HEK293 (cell line): ENCODE measurements around the gene BTBD2.

Source experiments
- CTCF ChIA-PET: fragments of 350-600 bp; formaldehyde crosslinking; extraction: SDS; loops from one replicate; lab custom pipeline; 2021; ENCODE audit warnings: antibody characterized with exemption; lab: Yijun Ruan, JAX
- POLR2A ChIA-PET: fragments of 300-600 bp; formaldehyde crosslinking; extraction: SDS; loops from one replicate; lab custom pipeline; 2020; ENCODE audit warnings: antibody characterized with exemption, inconsistent platforms; lab: Yijun Ruan, JAX
- H3K27ac ChIP-seq: fragments of 200-500 bp; sonication (Bioruptor generic); 2 replicates; pipeline ENCODE4 v1.5.1; 2014; ENCODE audit warnings: low read depth, low read length, control low read depth, inconsistent platforms; ENCODE audit errors: extremely low read depth
- H3K36me3 ChIP-seq, 2 experiments: fragments of 200-500 bp in 1 of 2; sonication (Bioruptor generic) in 1 of 2; 1 replicate in 1 of 2; 2 replicates in 1 of 2; pipeline ENCODE4 v1.5.1; 2014 to 2017; ENCODE audit warnings: inconsistent platforms in 2 of 2, low read length in 2 of 2; ENCODE audit not compliant: control insufficient read depth in 2 of 2, insufficient read depth in 1 of 2
- H3K4me1 ChIP-seq: fragments of 200-500 bp; sonication (Bioruptor generic); 2 replicates; pipeline ENCODE4 v1.5.1; 2014; ENCODE audit warnings: mild to moderate bottlenecking, low read length, inconsistent platforms; ENCODE audit not compliant: control insufficient read depth, insufficient read depth
- H3K4me3 ChIP-seq: 2 replicates; pipeline ENCODE4 v1.5.1; 2011; ENCODE audit warnings: low read depth, mild to moderate bottlenecking, control low read depth, low read length, moderate library complexity
- H3K9me3 ChIP-seq: fragments of 200-500 bp; sonication (Bioruptor generic); 2 replicates; pipeline ENCODE4 v1.5.1; 2014; ENCODE audit warnings: low read depth, low read length, inconsistent platforms; ENCODE audit not compliant: control insufficient read depth, insufficient read depth
- GLIS2 ChIP-seq: fragments of 450-650 bp; formaldehyde crosslinking; IDR thresholded peaks from 2 replicates; pipeline ENCODE4 v1.5.1; 2016; ENCODE audit warnings: missing biosample characterization, missing genetic modification characterization
- KLF1 ChIP-seq: fragments of 450-650 bp; formaldehyde crosslinking; IDR thresholded peaks from 2 replicates; pipeline ENCODE4 v1.5.1; 2016; ENCODE audit warnings: missing biosample characterization, missing genetic modification characterization
- KLF8 ChIP-seq: fragments of 450-650 bp; formaldehyde crosslinking; IDR thresholded peaks from 2 replicates; pipeline ENCODE4 v1.5.1; 2016; ENCODE audit warnings: missing biosample characterization, missing genetic modification characterization
- KLF9 ChIP-seq: fragments of 450-650 bp; formaldehyde crosslinking; IDR thresholded peaks from 2 replicates; pipeline ENCODE4 v1.5.1; 2016; ENCODE audit warnings: missing biosample characterization, missing genetic modification characterization, low read depth
- SETDB1 ChIP-seq: IDR thresholded peaks from one replicate; pipeline ENCODE4 v1.6.1; 2017; ENCODE audit warnings: mild to moderate bottlenecking, low read length, moderate library complexity, mixed read lengths; ENCODE audit not compliant: insufficient read length
- SP2 ChIP-seq: fragments of 450-650 bp; formaldehyde crosslinking; IDR thresholded peaks from 2 replicates; pipeline ENCODE4 v1.5.1; 2016; ENCODE audit warnings: missing biosample characterization, missing genetic modification characterization
- SP7 ChIP-seq: fragments of 450-650 bp; formaldehyde crosslinking; IDR thresholded peaks from 2 replicates; pipeline ENCODE4 v1.5.1; 2016; ENCODE audit warnings: missing biosample characterization, missing genetic modification characterization
- TCF7L2 ChIP-seq: IDR thresholded peaks from 2 replicates; pipeline ENCODE4 v1.6.1; 2011; ENCODE audit warnings: low read depth, mild to moderate bottlenecking, inconsistent platforms, low read length, moderate library complexity, borderline replicate concordance
- TRIM28 ChIP-seq: IDR thresholded peaks from 2 replicates; pipeline ENCODE4 v1.6.1; 2011; ENCODE audit warnings: low read length, control low read depth, borderline replicate concordance
- ZBTB1 ChIP-seq: fragments of 450-650 bp; formaldehyde crosslinking; IDR thresholded peaks from 2 replicates; pipeline ENCODE4 v1.5.1; 2016; ENCODE audit warnings: missing biosample characterization, missing genetic modification characterization
- ZBTB7A ChIP-seq: fragments of 450-650 bp; formaldehyde crosslinking; IDR thresholded peaks from 2 replicates; pipeline ENCODE4 v1.5.1; 2016; ENCODE audit warnings: low read depth, missing biosample characterization, missing genetic modification characterization
- ZIC2 ChIP-seq: fragments of 450-650 bp; formaldehyde crosslinking; IDR thresholded peaks from 2 replicates; pipeline ENCODE4 v1.5.1; 2016; ENCODE audit warnings: missing biosample characterization, missing genetic modification characterization
- ZNF16 ChIP-seq: fragments of 450-650 bp; formaldehyde crosslinking; IDR thresholded peaks from 2 replicates; pipeline ENCODE4 v1.5.1; 2016; ENCODE audit warnings: low read depth, missing biosample characterization, missing genetic modification characterization
- ZNF24 ChIP-seq: fragments of 450-650 bp; formaldehyde crosslinking; IDR thresholded peaks from 2 replicates; pipeline ENCODE4 v1.5.1; 2016; ENCODE audit warnings: missing biosample characterization, missing genetic modification characterization
- ZNF341 ChIP-seq: fragments of 450-650 bp; formaldehyde crosslinking; IDR thresholded peaks from 2 replicates; pipeline ENCODE4; 2016; ENCODE audit warnings: low read depth, missing biosample characterization, missing genetic modification characterization
- ZNF433 ChIP-seq: fragments of 450-650 bp; formaldehyde crosslinking; IDR thresholded peaks from 2 replicates; pipeline ENCODE4 v1.5.1; 2016; ENCODE audit warnings: missing biosample characterization, missing genetic modification characterization, low read depth
- ZNF600 ChIP-seq: fragments of 450-650 bp; formaldehyde crosslinking; IDR thresholded peaks from 2 replicates; pipeline ENCODE4 v1.5.1; 2016; ENCODE audit warnings: missing biosample characterization, missing genetic modification characterization
- ZNF704 ChIP-seq: fragments of 450-650 bp; formaldehyde crosslinking; IDR thresholded peaks from 2 replicates; pipeline ENCODE4 v1.5.1; 2016; ENCODE audit warnings: missing biosample characterization, missing genetic modification characterization
- ZNF792 ChIP-seq: fragments of 450-650 bp; formaldehyde crosslinking; IDR thresholded peaks from 2 replicates; pipeline ENCODE4 v1.5.1; 2016; ENCODE audit warnings: missing biosample characterization, missing genetic modification characterization
- ZNF837 ChIP-seq: fragments of 450-650 bp; formaldehyde crosslinking; IDR thresholded peaks from 2 replicates; pipeline ENCODE4 v1.5.1; 2016; ENCODE audit warnings: missing biosample characterization, missing genetic modification characterization
- TF ChIP-seq, protein P1 (sequence below): fragments of 450-650 bp; IDR thresholded peaks from 2 replicates; pipeline ENCODE4 v1.5.1; 2018; ENCODE audit warnings: missing biosample characterization, mild to moderate bottlenecking, missing genetic modification characterization
- TF ChIP-seq, protein P2 (sequence below): fragments of 450-650 bp; formaldehyde crosslinking; IDR thresholded peaks from 2 replicates; pipeline ENCODE4 v1.5.1; 2016; ENCODE audit warnings: missing biosample characterization, missing genetic modification characterization, borderline replicate concordance
- TF ChIP-seq, protein P3 (sequence below): fragments of 450-650 bp; formaldehyde crosslinking; IDR thresholded peaks from 2 replicates; pipeline ENCODE4 v1.5.1; 2017; ENCODE audit warnings: missing biosample characterization, missing genetic modification characterization

Gene BTBD2

GRCh38 chr19:2033825-2034159 is 18.3 kb upstream of the BTBD2 start:
- CTCF ChIA-PET, result interaction anchor here (0.6 to 1.3 kb wide), 2 partner anchors 35 to 36 kb away, joined by 3 read pairs; no protein-coding TSS in a partner anchor
- POLR2A ChIA-PET, result interaction anchor here (0.5 to 1.4 kb wide), 3 partner anchors 10 to 611 kb away, joined by 3 to 5 read pairs (median 4); no protein-coding TSS in a partner anchor
- TF ChIP-seq TRIM28 (no peak), ZNF837 (no peak)
- H3K4me1 ChIP-seq, result peaks cover 6% of the 10 kb centered on the region; the same call in 1 of the 2 replicates
- H3K36me3 ChIP-seq, result peaks cover 0 to 7% of the 10 kb centered on the region in 2 experiments; a peak in 1 of 3 replicates
- no peak overlapping the region for H3K27ac ChIP-seq
- H3K4me3 ChIP-seq, result no peak overlapping the region
- H3K9me3 ChIP-seq, result no peaks in the 10 kb centered on the region

DNA sequence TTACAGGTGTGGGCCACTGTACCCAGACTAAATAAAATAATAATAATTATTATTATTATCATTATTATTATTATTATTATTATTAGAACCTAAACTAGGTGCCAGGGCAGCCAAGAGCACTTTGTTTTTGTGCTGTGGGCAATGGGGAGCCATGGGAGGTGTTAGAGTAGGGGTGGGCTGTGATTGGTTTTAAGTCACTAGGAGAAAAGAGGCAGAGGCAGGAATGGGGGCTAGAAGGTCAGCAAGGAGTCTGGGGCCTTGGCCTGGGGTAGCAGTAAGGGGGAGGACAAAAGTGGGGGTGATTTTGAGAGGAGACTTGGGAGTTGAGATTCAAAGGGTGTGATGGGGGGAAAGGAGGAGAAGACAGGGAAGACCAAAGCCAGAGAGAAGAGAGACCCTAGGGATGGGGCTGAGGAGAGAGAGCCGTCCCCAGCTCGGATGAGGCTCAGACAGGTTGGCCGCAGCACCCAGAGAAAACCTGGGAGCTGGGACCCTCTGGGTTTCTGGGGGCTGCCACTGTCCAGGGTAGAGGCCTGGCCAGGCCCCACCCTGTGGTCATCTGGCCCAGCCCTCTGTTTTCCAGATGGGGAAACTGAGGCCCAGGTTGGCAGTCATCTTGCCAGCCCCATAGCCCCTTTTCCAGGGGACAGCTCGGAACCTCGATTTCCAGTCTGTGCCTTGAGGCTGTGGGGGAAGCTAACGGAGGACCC is 17.8 kb upstream of the BTBD2 start:
- H3K4me1 ChIP-seq, result peaks cover 6% of the 10 kb centered on the region; the same call in 1 of the 2 replicates
- no peak overlapping the region for H3K27ac ChIP-seq
- CTCF ChIA-PET, result interaction anchor here (0.6 to 1.6 kb wide), 3 partner anchors 13 to 37 kb away, joined by 3 to 6 read pairs (median 3); no protein-coding TSS in a partner anchor
- POLR2A ChIA-PET, result interaction anchor here (0.5 to 2.1 kb wide), 3 partner anchors 9 to 611 kb away, joined by 4 to 11 read pairs (median 5); no protein-coding TSS in a partner anchor
- TF ChIP-seq ZNF16 (tag by site-specific recombination) (peak; percentile 90), ZNF704 (tag by site-specific recombination) (no peak), ZBTB7A (tag by site-specific recombination) (no peak)
- no peaks in the 10 kb centered on the region for H3K9me3 ChIP-seq
- peaks cover 0 to 1% of the 10 kb centered on the region in 2 experiments; a peak in 1 of 3 replicates for H3K36me3 ChIP-seq
- no peak overlapping the region for H3K4me3 ChIP-seq

- Histone ChIP-seq H3K4me3 (no peak overlapping the region), H3K27ac (no peak overlapping the region; the same call in 1 of the 2 replicates), H3K36me3 (no peaks in the 10 kb centered on the region), H3K9me3 (no peaks in the 10 kb centered on the region), H3K4me1 (peaks cover 2% of the 10 kb centered on the region; the same call in 1 of the 2 replicates)
- CTCF ChIA-PET, result interaction anchor here (1.6 kb wide), 1 partner anchor 12 kb away, joined by 6 read pairs; no protein-coding TSS in a partner anchor
- POLR2A ChIA-PET, result interaction anchor here (0.8 to 2.1 kb wide), 4 partner anchors 8 to 19 kb away, joined by 3 to 11 read pairs (median 4); no protein-coding TSS in a partner anchor
- TF ChIP-seq ZBTB1 (tag by site-specific recombination) (no peak), ZIC2 (tag by site-specific recombination) (peak; percentile 82), ZNF24 (tag by site-specific recombination) (peak; percentile 98), ZNF341 (tag by site-specific recombination) (peak; percentile 48; the same call in 1 of the 2 replicates), GLIS2 (tag by site-specific recombination) (peak; percentile 55), KLF9 (tag by site-specific recombination) (0 out of 2 replicates have a peak, but pooled peaks have one; percentile 31), KLF1 (tag by site-specific recombination) (peak; percentile 77), SETDB1 (no peak), ZNF433 (tag by site-specific recombination) (no peak), ZNF16 (tag by site-specific recombination) (no peak), TCF7L2 (no peak), SP2 (tag by site-specific recombination) (peak; percentile 32), ZNF792 (no peak), ZNF600 (tag by site-specific recombination) (0 out of 2 replicates have a peak, but pooled peaks have one; percentile 34), SP7 (peak; percentile 75), KLF8 (tag by site-specific recombination) (peak; percentile 22; the same call in 1 of the 2 replicates)
- TF ChIP-seq, protein P1, sequence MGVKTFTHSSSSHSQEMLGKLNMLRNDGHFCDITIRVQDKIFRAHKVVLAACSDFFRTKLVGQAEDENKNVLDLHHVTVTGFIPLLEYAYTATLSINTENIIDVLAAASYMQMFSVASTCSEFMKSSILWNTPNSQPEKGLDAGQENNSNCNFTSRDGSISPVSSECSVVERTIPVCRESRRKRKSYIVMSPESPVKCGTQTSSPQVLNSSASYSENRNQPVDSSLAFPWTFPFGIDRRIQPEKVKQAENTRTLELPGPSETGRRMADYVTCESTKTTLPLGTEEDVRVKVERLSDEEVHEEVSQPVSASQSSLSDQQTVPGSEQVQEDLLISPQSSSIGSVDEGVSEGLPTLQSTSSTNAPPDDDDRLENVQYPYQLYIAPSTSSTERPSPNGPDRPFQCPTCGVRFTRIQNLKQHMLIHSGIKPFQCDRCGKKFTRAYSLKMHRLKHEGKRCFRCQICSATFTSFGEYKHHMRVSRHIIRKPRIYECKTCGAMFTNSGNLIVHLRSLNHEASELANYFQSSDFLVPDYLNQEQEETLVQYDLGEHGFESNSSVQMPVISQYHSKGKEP (tag by site-specific recombination), result 0 out of 2 replicates have a peak, but pooled peaks have one; percentile 12
- TF ChIP-seq, protein P2, sequence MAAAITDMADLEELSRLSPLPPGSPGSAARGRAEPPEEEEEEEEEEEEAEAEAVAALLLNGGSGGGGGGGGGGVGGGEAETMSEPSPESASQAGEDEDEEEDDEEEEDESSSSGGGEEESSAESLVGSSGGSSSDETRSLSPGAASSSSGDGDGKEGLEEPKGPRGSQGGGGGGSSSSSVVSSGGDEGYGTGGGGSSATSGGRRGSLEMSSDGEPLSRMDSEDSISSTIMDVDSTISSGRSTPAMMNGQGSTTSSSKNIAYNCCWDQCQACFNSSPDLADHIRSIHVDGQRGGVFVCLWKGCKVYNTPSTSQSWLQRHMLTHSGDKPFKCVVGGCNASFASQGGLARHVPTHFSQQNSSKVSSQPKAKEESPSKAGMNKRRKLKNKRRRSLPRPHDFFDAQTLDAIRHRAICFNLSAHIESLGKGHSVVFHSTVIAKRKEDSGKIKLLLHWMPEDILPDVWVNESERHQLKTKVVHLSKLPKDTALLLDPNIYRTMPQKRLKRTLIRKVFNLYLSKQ, result no peak
- TF ChIP-seq, protein P3, sequence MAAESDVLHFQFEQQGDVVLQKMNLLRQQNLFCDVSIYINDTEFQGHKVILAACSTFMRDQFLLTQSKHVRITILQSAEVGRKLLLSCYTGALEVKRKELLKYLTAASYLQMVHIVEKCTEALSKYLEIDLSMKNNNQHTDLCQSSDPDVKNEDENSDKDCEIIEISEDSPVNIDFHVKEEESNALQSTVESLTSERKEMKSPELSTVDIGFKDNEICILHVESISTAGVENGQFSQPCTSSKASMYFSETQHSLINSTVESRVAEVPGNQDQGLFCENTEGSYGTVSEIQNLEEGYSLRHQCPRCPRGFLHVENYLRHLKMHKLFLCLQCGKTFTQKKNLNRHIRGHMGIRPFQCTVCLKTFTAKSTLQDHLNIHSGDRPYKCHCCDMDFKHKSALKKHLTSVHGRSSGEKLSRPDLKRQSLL (tag by site-specific recombination), result peak; percentile 83
Observed at GRCh38 chr19:2032296-2032941, 16.9 kb upstream of the BTBD2 start.
